T-helper 1 cell treated with Interleukin-12 subunit alpha and Interleukin-12 subunit beta and Interleukin-4 antibody, amounts not matched to agents 30 ng/mL and 1 ng/mL, for 36 hours (primary cell): ENCODE results near the gene SUPT7L. TPM values are rescaled to one million over a fixed set of nuclear protein-coding genes. Genes with fewer than 3 reads are reported as not detected.
"Not testable (repeated sequence)": the region's sequence is repeated elsewhere in the genome, so short reads cannot be mapped to it uniquely, and the experiment has no call there.

ENCODE experiments used
- intact Hi-C: fragments of 100-400 bp; cut with micrococcal nuclease; formaldehyde crosslinking; loops from one replicate; pipeline ENCODE4 v1.15.1; 2024
- total RNA-seq: library from RNA; stranded (reverse); gene quantifications from 2 replicates; pipeline ENCODE4 v1.2.3, GENCODE V29; 2022

SUPT7L gene
- total RNA-seq, 1 donor from 2014 or later, result 39.6 TPM

GRCh38 chr2:27645197-27645596, 18.2 kb downstream of the SUPT7L start:
- intact Hi-C loops, result no loop called here

DNA sequence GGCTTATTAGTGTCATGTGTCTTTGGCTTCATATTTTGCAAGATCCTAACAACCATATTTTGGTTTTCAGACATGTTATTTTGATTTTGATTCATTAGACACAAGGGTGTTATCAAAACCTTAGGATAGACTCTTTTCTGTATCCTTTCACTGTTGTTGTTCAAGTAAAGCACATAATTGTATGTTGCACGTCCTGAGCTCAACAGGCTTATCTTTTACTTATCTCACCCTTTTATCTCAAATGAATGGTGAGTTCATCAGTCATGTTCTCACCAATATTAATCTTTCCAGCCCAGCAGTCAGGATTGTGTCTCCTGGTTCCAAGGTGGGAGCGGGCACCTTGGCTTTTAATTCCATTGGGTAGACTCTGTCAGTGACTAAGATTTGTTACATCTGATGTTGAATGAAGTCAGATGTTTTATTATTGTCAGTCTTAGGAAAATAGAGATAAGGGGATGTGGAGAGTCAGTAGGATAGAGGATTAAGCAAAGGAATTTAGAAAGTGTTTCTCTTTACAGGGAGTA, 22.6 kb downstream of the SUPT7L start:
- intact Hi-C loops, result no loop called here

- intact Hi-C loops, result loop anchor here (1.0 to 2.0 kb wide), 3 partner anchors 9 to 56 kb away; partner anchors contain the start of genes CCDC121, GPN1 and ZNF512
Measured at GRCh38 chr2:27638709-27639108, 24.7 kb downstream of the SUPT7L start.

DNA sequence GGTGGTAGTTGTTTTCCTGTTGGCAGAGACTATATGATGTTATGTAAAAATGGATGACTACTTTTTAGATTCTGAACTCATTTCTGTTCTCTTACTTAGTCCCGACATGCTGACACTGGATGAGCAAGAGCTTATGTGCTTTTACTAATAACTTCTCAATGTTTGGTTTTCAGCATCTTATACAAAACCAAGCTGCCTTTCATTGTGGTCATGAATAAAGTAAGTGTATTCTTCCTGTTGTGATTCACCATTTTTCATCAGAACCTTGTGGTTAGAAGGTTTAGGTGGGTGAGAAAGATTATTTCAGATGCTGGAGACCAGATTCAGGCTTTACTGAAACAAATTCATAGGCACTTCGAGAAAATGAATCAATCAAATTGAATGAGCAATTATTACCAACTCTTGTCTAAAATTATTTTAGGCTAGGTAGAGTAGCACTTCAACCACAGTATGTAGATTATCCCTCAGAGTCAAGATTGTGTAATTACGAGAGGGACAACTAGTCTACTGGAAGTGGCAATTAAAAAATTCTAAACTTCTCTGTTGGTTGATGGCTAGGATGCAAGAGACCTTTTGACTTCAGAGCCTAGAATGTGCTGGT, 25.3 kb downstream of the SUPT7L start:
- intact Hi-C loops, result loop anchor here (1.0 to 2.0 kb wide), 3 partner anchors 9 to 55 kb away; partner anchors contain the start of genes CCDC121, GPN1 and ZNF512

DNA sequence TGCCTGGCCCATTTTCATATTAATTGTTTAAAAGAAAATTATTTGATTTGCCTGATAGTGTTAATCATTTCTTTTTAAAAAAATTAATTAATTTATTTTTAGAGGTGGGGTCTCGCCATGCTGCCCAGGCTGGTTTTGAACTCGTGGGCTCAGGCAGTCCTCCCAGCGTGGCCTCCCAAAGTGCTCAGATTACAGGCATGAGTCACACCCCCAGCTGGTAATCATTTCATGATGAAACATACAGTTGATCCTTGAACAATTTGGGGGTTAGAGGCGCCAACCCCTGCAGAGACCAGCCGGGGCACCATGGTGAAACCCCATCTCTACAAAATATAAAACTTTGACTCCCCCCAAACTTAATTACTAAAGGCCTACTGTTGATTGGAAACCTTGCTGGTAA, 26.6 kb downstream of the SUPT7L start:
- intact Hi-C loops, result no loop called here

- intact Hi-C loops, result no loop called here
Measured at GRCh38 chr2:27634291-27634690, 29.1 kb downstream of the SUPT7L start.

GRCh38 chr2:27630257-27630656, 33.2 kb downstream of the SUPT7L start:
- intact Hi-C loops, result not testable (repeated sequence)

DNA sequence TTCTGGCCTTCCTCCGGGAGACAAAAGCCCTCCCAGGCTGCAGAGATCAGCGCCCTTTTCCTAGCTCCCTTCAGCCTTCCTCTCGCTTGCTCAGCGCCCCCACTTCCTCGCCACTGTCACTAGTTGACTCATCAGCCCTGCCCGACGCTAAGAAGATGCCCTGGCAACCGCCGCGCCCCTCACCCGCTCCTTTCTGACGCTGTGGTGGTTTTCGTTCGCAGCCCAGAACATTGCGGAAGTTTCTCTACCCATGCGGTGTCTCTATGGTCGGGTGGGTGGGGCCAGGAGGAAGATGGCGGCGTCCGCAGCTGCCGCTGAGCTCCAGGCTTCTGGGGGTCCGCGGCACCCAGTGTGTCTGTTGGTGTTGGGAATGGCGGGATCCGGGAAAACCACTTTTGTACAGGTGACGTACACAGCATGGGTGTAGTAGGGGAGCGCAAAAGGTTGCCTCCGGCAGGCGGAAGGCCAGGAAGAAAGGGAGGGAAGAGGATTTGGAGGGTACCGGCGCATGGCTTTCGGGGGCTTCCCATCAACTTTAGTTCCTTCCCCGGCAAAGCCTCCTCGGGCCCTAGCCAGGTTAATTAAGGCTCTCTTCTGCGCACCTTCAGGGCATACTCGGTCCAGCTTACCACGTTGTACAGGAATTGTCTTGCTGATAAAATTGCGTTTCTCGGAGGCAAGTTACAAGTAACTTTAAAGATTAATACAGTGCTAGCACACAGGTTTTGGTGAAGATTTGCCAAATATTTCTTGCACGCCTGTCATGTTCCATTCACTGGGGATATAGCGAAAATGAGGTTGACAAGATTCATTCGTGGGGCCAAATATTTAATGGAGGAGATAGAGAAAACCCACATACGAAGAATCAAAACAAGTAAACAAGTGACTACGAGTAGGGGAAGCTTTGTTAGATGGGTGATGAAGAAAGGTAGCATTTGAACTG, 34.4 kb downstream of the SUPT7L start, which contains the start of the genes CCDC121 and GPN1:
Gene CCDC121, minus strand, starts transcription at position 246 of the 943 bp plus-strand sequence. CDS start 1,213 bp downstream, outside the sequence.
Gene GPN1, plus strand, starts transcription at position 284 of the 943 bp plus-strand sequence. Its CDS starts 9 bp downstream, at position 293.
- intact Hi-C loops, result loop anchor here (1.0 to 10.0 kb wide), 15 partner anchors 9 to 1754 kb away; partner anchors contain the start of genes ASXL2, ATRAID, BABAM2 and EIF2B4

- intact Hi-C loops, result loop anchor here (1.0 to 10.0 kb wide), 10 partner anchors 45 to 1753 kb away; partner anchors contain the start of genes ASXL2, ATRAID, BABAM2 and IFT172
Measured at GRCh38 chr2:27627963-27628766, 35.2 kb downstream of the SUPT7L start.

DNA sequence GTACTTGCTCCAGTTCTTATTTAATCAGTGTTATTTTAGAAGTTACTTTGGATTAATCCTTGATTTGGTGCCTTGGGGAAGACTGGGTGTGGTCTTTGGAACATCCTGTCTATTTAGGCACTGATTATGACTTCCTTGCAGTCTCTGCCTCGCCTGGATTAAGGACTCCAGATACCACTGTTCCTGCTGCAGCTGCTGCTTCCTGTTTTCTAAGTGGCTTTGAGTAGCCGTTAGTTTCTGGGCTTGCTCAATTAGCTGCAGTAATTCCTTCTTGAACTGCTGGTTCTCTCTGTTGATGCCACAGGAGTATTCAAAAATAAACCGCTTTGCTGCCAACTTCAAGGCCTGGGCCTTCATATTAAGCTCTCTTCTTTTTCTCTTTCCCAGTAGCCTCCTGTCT, 36.5 kb downstream of the SUPT7L start:
- intact Hi-C loops, result loop anchor here (5.0 to 10.0 kb wide), 3 partner anchors 555 to 1752 kb away; partner anchors contain the start of genes ASXL2, OST4 and TRMT61B

DNA sequence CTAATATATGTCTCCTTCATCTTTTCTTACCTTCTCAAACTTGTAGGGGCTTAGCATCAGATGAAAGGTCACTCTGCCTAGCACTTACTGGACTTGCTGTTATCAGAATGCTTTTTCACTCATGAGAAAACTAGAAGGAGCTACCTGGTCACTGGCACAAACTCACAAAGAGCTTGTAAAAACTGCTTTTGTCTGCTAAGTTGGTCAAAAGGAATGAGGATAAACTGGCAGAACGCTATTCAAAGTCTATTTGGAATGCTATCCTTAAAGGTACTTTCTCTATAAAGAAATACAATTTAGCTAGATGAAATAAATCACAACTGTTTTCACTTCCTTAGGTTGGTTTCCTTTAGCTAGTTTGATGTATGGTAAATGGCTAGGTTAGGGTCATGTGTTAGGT, 37.1 kb downstream of the SUPT7L start:
- intact Hi-C loops, result loop anchor here (5.0 to 10.0 kb wide), 3 partner anchors 554 to 1752 kb away; partner anchors contain the start of genes ASXL2, OST4 and TRMT61B

GRCh38 chr2:27624943-27625342, 38.5 kb downstream of the SUPT7L start:
- intact Hi-C loops, result loop anchor here (5.0 to 10.0 kb wide), 3 partner anchors 553 to 1750 kb away; partner anchors contain the start of genes ASXL2, OST4 and TRMT61B

- intact Hi-C loops, result loop anchor here (10.0 kb wide), 1 partner anchor 1748 kb away; the partner anchor contains the start of gene ASXL2
Measured at GRCh38 chr2:27622921-27623384, 40.5 kb downstream of the SUPT7L start.

GRCh38 chr2:27621524-27621923, 41.9 kb downstream of the SUPT7L start:
- intact Hi-C loops, result loop anchor here (10.0 kb wide), 1 partner anchor 1747 kb away; the partner anchor contains the start of gene ASXL2

DNA sequence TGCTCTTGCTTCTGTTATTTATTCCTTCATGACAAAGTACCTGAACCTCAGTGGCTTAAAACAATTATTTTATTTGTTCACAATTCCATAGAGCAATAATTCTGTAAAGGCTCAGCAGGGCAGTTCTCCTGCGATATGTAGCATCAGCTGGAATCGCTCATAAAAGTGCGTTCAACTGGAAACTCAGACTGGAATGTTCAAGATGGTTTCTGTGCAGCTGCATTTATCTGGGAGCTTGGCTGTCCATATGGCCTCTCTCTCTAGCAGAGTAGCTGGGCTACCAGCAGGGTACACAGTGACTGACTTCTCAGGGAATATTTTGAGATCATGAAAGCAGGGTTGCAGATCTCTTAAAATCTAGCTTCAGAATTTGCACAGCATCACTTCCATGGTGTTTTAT, 48.1 kb downstream of the SUPT7L start:
- intact Hi-C loops, result no loop called here

GRCh38 chr2:27613985-27614384, 49.4 kb downstream of the SUPT7L start:
- intact Hi-C loops, result no loop called here

DNA sequence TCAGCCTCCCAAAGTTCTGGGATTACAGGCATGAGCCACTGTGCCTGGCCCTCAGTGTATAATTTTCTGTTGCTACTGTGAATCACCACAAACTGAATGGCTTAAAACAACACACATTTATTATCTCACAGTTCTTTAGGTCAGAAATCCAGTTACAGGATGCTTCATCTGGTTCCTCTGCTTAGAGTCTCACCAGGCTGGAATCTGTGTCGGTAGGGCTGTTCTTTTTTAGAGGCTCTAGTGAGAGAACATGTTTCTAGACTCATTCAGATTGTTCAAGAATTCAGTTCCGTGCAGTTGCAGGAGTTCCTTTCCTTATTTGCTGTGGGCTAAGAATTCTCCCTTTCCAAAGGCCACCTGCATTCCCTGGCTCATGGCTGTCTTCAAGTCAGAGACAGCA, 56.8 kb downstream of the SUPT7L start:
- intact Hi-C loops, result no loop called here
